Measurements from ENCODE around the gene MAPRE3.
"Not testable (repeated sequence)": the region's sequence is repeated elsewhere in the genome, so short reads cannot be mapped to it uniquely, and the experiment has no call there.

MAPRE3 gene

GRCh38 chr2:27070653-27071276 is 100.3 kb downstream of the MAPRE3 start:
- DNase-seq (ENCODE audit: low read depth), result no peak

GRCh38 chr2:27071277-27071989 is 101.0 kb downstream of the MAPRE3 start, which contains the start of gene OST4:
Gene OST4 (minus strand): TSS chr2:27071654.
- peak; percentile 92 for DNase-seq (ENCODE audit: low read depth)

DNA sequence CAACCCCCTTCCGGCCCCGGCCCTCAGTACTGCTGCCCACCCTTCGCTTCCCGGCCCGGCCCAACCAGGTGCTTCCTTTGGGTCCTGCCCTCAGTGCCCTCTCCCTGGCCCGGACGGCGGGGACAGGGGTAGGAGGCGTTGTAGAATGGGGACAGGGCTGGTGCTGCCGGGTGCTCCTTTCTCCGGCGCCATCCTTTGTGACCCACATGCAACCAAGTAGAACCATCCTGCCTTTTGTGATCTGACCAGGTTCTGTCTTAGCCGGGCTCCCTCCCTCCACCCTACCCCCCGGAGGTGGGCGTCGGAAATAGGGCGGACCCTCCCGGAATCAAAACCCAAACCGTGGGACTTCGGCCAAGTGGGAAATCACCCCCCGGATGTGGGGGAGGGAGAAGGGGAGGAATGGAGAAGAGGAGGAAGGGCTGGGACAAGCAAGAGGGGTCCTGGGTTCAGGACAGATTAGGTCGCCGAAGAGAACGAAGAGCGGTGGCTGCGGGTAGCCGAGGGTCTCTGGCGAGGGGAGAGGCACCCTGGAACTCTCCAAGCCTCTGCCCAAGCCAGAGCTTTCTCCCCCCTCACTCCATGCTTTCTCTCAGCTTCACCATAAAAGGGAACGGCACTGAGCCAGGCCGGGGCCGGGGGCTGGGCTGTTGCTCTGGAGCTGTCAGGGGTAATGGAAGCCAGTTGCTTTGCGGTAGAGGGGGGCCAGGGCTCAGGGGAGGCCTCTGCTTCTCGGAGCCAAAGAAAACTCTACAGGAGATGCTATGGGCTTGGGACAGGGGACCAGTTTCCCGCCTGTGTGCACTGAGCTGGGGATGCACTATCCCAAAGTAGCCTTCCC is 101.8 kb downstream of the MAPRE3 start:
- DNase-seq (ENCODE audit: low read depth), result peak; percentile 20

DNA sequence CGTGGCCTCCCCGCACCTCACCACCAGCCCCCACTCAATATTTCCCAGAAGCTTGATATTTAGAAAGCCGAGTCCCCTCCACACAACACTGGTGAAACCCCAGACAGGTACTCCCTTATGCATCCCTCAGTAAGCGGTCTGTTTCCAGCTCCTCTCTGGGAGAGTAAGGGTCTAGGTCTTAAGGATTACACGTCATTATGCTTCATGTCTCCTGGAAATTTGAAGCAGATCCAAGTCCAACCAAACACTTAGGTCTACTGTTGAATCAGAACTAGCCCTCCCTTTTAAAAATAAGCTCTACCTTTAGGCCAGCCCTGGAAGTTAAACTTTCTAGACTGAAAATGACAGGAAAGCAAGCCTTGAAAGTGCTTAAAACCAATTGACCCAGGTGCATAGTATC is 102.5 kb downstream of the MAPRE3 start:
- DNase-seq (ENCODE audit: low read depth), result no peak

DNA sequence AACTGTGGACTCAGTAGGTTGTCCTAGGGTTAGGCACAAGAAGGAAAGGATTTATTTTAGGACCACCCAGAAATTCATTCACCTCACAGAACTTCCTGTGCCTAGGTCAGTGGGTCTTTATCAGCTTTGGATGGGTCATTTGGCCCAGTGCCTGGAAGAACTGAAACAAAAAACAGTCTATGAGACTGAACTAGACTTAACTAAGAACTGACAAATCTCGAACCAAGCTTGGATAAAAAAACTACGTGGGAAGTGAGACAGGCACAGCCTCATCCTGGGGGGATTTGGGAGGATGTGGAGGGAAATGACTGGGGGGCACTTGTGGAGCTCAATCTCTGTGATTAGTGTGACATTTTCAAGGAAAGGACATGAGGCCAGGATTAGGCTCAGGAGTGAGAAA is 103.3 kb downstream of the MAPRE3 start:
- no peak for DNase-seq (ENCODE audit: low read depth)

DNA sequence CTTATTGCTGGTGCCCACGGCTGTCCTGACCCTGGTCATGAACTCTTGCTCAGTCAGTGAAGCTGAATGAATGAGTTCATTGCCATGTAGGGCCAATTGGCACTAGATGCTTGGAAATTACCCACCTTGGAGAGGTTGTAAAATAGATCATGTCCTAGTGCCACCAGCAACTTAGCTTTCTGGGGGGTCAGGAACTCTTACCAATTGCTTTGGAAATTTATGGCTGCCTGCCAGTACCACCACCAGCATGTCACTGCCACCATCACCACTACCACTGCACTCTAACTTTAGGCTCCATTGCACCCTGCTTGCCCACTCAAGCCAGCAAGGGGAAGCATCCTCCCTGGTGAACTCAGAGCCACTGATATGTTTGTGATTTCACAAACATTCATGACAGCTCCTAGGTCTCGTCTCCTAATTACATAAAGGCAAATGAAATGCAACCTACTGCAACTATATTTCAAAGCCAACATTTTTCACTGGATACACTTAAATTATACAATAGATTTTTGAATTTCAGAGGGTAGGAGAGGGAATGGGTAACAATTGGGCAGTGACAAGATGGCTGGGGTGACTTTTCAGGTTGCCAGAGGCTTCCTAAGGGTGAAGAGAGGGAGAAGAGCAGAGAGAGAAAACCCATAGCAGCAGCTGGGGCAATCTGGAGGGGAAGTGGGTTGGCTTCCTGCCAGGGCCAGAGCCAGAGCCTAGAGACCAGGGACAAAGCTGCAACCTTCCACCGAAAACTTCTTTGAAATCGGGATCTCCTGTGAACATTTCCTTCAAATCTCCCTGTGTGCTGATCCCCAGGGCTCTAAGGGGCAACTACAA is 104.5 kb downstream of the MAPRE3 start:
- no peak for DNase-seq (ENCODE audit: low read depth)

GRCh38 chr2:27075566-27075871 is 105.1 kb downstream of the MAPRE3 start:
- not testable (repeated sequence) for DNase-seq (ENCODE audit: low read depth)

DNA sequence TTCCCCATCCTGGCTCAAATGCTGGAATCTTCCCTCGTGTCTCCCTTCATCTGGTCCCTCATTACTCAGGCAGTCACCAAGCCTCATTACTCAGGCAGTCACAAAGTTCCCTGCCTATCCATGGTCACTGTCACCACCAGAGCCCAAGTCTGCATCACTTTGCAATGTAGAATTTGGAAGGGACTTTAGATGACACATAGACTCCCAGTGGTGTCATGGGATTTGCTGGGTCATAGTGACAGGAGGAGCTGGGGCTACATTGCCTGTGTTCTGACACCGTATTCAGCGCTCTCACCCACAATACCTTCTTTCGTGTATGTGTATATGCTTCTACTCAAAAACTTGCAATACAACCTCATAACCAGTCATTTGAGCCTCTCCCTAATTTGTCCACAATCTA is 105.9 kb downstream of the MAPRE3 start:
- DNase-seq (ENCODE audit: low read depth), result no peak

Measured in fibroblast of gingiva (primary cell).